SKM-1 treated with dmso at 0.1 percent for 144 hours (cell line): ENCODE measurements around the gene KCNK7.
A peak's percentile ranks its signal among the peaks of the same experiment; 100 is the strongest.

Experiments used
- DNase-seq: peaks from one replicate; lab custom pipeline; 2025; ENCODE audit not compliant: unreplicated experiment; lab: John Stamatoyannopoulos, UW

The KCNK7 gene

DNA sequence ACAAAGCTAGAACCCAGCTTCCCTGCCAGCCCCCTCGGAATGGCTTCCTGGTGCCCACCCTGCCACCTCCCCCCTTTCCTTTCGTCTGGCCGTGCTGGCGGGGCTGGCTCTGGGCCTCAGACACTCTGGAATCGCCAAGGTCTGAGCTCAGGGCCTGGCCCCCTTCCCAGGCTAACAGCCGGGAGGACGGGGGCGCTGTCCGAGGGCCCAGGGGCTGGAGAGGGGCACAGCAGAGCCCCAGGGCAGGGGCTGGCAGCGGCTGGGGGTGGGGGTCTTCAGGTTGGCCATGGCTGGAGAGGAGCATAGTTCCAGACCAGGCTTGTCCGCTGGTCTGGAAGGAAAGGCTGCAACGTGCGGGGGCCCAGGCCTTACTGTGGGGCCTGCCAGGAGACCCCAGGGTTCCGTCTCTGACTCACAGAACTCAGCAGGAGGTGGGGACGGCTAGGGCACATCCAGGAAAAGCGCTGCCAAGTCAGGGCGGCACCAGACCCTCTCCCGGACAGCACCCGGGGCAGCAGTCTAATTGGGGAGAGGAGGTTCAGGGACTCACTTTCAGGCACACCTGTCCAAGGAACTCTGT is 36.6 kb downstream of the KCNK7 start:
- no peak for DNase-seq

DNA sequence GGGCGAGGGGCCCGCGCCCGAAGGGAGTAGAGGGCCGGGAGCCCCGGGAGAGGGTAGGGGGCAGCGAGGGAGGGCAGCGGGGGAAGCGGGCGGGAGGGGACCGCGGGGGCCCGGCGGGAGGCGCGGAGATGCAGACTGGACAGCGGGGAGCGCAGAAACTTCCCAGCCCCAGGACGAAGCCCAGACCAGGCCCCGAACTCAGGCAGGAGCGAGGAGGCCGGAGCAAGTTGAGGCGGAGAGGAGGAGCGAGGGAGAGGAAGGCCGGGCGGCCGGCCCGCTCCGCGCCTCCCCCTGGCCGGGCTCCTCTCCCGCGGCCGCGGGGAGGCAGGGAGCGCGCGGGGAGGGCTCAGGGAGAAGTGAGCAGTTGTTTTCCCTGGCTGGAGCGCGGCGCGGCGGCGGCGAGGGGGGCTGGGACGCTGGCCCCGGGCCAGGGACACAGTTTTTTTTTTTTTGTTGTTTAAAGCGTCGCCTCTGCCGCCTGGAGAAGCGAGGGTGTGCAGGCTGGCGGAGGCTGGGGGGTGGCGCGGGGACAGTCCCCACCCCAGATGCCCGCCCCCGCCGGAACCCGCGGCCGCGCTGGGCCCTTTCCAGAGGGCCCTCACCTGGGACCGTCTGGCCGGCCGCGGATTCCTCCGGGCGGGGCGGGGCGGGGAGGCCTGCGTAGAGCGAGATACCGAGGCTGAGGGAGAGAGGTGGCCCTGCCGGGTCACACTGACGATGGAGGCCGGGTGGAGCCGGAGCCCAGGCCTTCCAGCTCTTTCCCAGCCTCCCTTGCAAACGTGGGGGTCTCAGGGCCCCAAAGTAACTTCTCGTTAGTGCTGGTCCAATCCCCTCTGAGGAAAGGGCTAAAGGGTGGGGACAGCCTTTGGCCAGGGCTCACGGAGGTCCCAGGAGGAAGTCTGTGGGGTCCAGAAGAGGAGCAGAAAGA is 37.3 kb downstream of the KCNK7 start, which contains the start of gene LTBP3:
Gene LTBP3, minus strand, starts transcription at position 358 of the 928 bp plus-strand sequence. CDS start 400 bp downstream, outside the sequence.
- peak; percentile 8 for DNase-seq

DNA sequence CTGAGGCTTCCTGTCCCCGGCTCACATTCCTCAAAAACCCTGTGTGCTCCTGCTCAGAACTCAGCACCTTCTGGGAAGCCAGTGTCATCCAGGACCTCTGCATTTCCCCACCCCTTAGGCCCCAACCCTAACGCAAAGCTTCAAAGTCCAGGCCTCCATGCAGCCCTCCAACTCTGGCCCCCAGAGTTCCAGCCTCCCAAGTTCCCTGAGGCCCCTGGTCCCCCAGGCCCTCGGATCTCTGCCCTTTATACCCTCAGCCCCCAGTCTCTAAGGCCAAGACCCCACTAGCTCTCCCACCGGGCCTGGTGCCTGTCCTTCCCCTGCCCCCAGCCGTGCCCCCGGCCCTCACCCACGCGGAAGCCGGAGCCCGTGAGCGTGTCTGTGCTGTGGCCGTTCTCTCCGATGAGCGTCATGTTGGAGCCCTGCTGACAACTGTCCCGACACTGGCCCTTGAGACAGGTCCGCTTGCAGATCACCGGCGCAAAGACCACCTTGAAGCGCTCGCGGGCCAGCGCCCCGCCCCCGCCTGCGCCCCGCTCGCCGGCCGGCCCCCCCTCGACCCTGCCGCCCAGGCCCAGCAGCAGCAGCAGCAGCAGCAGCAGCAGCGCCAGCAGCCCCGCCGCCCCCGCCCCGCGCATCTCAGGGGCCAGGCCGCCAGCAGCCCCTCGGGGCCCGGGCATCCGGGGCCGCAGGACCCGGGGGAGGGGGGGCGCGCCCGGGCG is 38.2 kb downstream of the KCNK7 start:
- DNase-seq = no peak

DNA sequence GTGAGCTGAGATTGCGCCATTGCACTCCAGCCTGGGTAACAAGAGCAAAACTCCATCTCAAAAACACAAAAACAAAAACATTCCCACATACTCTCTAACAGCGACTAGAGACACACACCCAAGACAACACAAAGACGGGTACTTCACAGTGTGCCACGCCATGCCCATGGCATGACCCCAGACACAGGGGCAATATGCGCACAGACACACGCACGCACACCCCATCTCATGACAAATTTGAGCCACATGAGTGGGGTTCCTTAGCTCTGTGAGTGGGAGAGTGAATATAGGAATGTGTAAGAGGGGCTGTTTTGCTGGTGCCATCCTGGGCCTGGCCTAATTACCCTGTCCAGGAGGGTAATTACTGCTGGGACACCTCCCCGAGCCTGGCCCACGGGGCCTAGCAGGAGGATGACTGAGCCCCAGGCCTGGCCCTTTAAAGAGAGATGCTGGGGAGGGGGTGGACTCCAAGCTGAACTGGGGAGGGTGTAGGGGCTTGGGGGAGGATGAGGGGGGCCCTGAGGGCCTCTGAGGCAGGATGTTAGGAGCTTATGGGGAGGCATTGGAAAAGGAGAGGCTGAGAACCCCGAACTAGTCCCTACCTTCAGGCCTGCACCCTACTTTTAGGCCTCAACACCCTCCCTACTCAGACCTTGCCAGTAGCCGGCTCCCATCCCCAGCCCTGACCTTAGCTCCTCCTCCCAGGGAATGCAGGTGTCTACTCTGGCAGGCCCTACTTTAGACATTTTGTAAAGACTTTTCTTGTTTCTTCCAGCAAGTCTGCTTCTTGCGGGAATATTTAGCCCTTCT is 38.9 kb downstream of the KCNK7 start:
- DNase-seq = no peak

DNA sequence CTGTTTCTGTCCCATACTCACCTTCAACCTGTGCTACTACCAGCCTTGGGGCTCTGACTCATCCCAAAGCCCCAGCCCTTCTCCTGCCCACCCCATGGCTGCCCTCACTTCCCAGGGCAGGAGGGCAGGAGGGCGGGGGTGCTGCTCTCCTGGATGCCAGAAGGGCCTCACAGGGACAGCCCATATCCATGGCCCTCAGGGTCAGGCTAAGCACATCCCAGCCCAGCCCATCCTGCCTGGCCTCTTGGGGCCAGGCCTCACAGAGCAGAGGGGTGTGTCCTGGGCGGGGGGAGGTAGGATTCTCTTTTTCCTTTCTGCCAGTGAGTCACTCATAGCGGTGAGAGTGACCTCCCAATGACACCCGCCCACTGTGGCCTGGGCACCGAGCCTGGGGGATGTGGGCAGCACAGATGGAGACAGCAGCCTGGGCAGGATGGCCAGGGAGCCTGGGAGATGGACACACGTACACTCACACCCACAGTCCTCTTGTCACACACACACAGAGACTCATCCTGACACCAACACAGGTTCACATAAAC is 39.8 kb downstream of the KCNK7 start:
- peak; percentile 32 for DNase-seq

DNA sequence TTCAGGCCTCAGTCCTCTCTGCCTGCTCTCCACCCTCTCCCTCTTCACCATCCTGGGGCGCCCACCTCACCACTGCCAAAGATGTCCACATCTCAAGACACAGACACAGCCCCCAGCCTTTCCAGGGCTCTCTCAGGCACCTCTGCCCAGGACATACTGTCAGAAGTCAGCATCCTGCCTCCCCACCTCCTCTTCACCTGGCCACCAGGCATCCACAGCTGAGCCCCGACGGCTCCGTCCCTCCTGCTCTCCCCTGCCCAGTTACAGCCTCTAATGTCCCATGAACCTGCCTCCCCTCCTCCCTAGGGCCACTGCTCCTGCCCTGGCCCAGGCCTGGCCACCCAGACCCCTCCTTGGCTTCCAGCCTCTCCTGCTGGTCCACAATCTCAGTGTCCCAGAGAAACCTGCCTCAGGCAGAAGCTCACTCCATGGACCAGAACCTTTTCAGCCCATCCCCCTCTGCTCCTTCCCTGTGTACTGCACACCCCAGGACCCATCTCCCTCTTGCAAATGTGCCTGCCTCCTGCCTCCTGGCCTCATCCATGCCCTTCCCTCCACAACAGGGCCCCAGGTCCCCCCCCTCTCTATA is 40.7 kb downstream of the KCNK7 start:
- no peak for DNase-seq

DNA sequence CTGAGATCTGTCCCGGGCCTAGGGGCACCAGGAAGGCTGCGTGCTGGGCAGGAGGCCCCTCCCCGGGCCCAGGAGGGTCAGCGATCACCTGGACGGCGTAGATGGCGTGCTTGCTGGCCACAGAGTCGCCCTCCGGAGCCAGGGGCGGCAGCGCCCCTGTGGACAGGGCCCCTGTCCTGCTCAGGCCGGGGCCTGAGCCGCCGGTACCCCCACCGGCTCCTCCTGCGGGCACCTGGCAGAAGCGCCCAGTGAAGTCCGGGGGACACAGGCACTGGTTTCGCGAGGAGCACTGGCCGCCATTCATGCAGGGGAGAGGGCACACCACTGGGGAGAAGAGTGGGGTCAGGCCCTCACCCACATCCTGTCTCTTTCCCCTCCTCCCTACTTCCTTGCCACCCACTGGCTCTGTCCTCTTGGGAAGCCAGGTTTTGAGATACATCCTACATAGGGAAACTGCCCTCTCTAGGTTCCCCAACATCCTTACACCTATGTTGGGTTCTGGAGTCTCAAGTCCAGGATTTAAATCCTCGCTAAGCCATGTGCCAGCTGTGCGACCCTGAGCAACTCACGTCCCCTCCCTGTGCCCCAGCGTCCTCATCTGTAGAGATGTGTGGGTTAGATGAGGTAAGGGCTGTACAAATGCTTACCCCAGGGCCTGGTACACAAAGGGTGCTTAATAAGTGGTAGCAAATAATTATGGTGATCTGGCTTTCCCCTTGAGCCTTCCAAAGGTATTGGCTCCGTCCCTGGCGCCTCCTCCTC is 41.4 kb downstream of the KCNK7 start:
- DNase-seq = no peak

DNA sequence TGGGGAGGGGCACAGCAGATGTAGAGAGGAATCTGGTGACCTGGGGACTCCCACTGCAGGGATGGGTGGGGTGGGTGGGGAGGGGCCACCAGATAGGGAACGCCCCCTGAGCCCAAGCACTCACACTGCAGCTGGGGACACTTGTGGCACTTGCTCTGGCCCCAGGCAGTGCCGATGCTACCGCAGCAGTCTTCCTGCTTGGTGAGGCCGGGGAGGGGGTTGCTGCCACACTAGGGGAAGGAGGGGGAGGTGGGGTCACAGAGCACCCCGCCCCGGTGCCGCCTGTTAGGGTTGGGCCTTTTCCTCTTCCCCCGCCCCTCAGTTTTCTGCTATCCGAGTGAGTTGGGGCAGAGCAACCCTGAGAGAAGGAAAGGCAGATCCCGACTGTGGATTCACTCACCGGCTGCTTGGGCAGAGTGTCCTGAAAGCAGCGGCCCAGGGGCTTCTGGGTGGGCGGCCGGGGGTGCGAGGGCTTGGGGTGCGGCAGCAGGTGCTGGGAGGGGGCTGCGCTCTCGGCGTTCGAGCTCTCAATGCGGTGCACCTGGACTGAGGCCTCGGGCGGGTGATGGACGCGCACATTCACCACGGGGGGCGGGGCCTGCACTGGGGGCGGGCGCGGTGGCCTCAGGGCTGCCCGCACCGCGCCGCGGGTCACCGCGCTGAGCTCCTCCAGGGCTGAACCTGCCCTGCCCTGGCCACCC is 42.1 kb downstream of the KCNK7 start:
- no peak for DNase-seq

DNA sequence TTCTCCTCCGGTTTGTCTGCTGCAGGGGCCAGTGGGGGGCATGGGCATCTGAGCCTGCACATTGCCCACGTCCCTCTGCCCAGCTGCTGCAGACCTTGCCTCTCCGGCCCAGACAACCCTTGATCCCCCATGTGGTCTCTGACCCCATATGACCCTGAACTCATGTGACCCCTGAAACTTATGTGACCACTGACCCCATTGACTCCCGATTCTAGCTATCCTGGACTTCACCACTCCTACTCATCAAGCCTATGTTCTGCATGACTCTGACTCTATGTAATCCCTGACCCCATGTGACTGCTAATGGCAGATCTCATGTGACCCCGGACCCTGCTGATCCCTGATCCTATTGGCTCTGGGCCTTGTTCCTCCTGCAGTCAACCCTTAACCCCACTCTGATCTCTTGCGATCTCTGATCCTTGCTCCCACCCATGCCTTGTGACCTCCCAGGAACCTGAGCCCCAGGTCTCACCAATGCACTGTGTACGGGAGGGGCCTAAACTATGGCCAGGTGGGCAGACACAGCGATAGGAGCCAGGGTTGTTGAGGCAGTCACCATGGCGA is 43.1 kb downstream of the KCNK7 start:
- DNase-seq = no peak

DNA sequence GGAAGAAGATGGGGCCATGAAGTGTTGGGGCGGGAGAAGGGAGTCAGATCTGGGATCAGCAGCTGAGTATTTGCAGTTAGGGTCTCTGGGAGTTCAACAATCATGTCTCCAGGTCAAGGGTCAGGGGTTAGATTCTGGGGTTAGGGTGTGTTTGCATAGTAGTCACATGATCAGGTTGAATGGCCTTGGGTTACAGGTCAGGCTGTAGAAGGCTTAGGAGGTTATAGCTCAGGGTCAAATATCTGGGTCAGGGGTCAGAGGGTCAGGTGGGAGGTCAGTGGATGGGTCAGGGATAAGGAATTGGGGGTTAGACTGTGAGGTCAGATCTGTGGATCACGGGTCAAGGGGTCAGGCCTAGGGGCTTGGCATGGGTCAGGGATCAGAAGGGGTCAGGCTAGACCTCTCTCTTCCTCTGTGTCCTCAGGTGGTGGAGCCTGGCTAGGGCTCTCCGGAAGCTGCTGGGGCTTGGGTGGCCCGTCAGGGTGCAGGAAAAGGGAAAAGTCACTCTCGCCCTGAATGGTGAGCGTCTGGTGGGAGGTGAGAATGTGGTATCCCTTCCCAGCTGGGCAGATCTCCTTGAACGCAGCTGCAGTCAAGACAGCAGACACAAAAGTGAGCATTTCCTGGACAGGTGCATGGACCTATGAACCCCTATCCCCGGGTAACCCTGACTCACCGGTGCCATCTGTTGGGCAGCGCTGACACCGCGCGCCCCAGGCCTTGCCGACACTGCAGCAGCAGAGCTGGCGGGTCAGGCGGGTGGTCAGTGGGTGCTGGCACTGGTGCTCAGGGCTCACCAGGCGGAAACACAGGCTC is 43.8 kb downstream of the KCNK7 start:
- DNase-seq = peak; percentile 29

DNA sequence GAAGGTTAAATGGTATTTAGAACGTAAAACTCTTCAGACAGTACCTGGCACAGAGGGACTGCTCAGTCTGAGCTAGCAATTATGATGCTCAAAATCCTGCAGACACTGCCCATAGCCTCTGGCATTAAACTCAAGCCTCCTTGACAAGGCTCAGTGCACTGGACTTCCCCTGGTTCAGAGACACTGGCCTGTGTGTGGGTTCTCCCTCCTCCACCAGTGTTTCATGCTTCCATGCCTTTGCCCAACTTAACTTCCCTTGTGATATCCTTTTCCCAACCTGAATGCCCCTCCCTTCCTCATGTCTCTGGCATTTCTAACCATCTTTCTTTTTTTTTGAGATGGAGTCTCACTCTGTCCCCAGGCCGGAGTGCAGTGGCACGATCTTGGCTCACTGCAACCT is 46.5 kb downstream of the KCNK7 start:
- DNase-seq = no peak

DNA sequence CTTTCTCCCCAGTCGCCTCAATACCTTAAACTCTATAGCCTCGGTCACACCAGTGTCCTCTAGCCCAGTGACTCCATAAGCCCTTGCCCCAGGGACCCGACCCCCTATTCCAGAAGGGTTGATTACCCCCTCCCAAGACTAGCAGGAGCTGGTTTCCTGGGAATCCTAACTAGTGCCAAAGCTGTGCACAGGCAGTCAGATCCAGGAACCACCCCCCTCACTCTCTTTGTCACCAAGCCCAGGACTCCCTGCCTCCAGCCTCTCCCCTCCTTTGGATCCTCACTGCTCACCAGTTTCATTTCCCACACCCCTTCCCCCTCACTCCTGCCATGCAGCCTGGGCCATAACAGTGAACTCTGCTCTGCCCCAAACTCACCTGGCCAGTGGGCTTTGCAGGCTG is 47.2 kb downstream of the KCNK7 start:
- no peak for DNase-seq

DNA sequence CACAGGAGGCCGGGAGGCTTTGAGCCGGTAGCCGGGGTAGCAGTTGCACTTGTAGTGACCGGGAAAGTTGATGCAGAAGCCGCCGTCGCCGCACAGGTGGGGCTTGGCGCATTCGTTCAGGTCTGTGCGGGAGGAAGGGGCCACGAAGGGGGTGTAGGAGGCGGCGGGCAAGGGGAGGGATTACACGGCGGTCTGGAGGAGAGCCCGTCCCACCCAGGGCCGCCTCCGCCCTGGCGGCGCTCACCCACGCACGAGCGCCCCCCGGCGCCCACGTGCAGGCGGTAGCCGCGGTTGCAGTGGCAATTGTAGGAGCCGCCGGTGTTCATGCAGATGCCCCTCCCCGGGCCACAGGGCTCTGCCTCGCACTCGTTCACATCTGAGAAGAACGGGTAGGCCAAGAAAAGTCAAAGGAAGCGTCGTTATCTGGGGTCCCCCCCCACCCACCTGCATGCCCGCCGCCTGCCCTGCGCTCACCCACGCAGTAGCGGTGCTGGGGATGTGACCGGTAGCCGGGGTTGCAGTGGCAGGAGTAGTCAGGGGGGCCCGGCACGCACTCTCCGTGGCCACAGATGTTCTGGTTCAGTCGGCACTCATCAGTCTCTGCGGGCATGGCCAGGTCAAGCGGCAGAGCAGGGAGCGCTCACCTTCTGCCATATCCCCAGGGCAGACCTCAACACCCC is 48.0 kb downstream of the KCNK7 start:
- no peak for DNase-seq

DNA sequence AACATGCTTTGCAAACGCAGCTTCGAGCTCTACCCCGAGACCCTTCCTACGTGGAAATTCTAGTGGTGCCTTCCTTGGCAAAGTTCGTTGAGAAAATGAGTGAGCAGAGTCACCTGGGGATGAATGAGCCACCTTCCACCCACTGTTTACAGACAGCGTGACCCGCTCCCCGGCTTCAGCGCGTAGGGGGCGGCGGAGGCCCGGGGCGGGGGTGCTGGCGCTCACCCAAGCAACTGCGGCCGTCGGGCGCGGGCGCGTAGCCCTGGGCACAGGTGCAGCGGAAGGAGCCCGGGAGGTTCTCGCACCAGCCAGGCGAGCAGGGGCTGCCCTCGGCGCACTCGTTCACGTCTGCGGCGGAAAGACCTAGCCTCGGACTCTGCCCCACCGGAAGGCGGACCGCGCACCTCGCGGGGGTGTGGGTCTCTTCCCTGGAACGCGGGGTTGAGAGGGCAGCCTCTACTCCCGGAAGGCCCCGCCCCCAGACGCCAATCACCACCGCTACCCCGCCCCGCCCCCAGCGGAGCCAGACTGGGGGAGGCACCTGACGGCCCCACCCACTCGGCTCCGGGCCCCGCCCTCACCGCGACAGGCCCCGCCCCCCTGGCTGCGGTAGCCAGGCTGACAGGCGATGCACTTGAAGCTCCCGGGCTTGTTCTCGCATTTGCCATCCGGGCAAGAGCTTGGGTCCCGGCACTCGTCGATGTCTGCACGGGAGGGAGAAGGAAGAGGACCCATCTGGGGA is 49.2 kb downstream of the KCNK7 start:
- peak; percentile 52 for DNase-seq

DNA sequence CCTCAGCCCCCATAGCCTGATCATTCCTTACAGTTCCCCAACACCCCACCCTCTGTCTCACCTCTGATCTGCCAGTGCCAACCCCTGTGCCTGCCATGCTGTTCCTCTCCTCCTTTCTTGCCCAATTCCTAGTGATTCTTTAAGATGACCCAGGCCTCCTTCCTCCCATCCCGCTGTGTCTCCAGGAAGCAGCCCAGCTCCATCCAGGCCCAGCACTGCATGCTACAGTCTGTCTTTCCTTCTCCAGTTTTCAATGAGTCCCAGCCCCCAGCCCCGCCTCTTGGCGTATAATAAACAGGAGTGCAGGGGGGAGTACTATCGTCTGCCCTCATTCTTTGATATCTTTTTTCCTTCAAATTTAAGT is 49.8 kb downstream of the KCNK7 start:
- DNase-seq = no peak
